ENCODE data around the gene KLRF1. TPM values are rescaled to one million over a fixed set of nuclear protein-coding genes. Genes with fewer than 3 reads are reported as not detected.

Gene KLRF1
- total and polyA plus RNA-seq, 2 experiments from 2014 or later = 0.50 TPM; not detected in 1

DNA sequence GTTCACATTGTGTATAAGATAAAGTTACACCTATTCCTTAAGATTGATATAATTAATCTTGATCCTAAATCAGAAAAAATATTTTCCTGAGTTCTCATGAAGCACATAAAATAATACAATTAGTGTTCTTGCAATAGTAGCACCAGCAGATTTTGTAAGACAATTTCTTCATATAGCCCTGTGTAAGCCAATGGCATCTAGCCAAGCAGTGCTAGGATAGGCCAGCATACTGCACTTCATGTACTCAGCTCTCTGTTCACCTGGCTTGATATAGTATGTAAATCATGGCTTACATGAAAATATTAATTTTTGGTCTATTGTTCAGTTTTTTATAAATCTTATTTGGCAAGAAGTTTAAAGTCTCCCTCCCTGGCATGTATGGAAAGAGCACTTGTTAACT, 55.9 kb downstream of the KLRF1 start (continued):
- TF ChIP-seq, protein P1, sequence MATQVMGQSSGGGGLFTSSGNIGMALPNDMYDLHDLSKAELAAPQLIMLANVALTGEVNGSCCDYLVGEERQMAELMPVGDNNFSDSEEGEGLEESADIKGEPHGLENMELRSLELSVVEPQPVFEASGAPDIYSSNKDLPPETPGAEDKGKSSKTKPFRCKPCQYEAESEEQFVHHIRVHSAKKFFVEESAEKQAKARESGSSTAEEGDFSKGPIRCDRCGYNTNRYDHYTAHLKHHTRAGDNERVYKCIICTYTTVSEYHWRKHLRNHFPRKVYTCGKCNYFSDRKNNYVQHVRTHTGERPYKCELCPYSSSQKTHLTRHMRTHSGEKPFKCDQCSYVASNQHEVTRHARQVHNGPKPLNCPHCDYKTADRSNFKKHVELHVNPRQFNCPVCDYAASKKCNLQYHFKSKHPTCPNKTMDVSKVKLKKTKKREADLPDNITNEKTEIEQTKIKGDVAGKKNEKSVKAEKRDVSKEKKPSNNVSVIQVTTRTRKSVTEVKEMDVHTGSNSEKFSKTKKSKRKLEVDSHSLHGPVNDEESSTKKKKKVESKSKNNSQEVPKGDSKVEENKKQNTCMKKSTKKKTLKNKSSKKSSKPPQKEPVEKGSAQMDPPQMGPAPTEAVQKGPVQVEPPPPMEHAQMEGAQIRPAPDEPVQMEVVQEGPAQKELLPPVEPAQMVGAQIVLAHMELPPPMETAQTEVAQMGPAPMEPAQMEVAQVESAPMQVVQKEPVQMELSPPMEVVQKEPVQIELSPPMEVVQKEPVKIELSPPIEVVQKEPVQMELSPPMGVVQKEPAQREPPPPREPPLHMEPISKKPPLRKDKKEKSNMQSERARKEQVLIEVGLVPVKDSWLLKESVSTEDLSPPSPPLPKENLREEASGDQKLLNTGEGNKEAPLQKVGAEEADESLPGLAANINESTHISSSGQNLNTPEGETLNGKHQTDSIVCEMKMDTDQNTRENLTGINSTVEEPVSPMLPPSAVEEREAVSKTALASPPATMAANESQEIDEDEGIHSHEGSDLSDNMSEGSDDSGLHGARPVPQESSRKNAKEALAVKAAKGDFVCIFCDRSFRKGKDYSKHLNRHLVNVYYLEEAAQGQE (IDR thresholded peaks at IDR 0.05; ENCODE audit: unreplicated experiment) = no peak
- TF ChIP-seq JUNB (IDR thresholded peaks at IDR 0.05; ENCODE audit: unreplicated experiment) = no peak
- no peak for TF ChIP-seq EZH2phosphoT487 (IDR thresholded peaks at IDR 0.05; ENCODE audit: unreplicated experiment)
- no peak for TF ChIP-seq EZH2 (IDR thresholded peaks at IDR 0.05; ENCODE audit: low read depth, unreplicated experiment)

DNA sequence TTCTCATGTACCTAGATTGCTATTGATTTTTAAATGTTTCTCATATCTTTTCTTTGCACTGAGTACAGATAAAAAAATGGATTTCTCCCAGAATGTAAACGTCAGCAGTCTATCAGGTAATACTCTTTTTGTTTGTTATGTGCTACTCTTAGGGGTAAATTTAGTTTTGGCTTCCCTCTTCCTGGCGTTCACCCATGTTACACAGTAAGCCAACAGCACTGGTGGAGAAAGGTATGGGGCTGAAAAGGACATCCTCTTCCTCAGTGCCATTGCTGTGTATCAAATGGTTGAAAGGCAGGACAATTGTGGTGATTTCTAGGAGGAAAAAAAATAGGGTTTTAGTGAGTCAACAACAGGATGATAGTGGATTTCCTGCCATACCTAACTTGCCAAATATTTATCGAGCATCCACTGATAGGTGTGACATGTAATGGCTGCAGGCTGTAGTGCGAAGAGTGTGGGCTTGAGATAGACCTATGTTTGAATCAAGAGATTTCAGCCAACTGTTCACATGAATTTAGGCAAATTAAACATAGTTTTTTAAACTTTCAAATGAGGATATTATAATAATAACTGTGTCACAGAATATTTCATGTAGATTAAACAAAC, 61.5 kb downstream of the KLRF1 start:
- no peaks in the 10 kb centered on the region for H3K27me3 ChIP-seq (ENCODE audit: insufficient read depth)
- Mint-ChIP-seq H3K36me3 (ENCODE audit: low read depth) (no peaks in the 10 kb centered on the region), H3K9me3 (no peaks in the 10 kb centered on the region), H3K27me3 (ENCODE audit: insufficient read depth, low read depth, poor library complexity) (no peaks in the 10 kb centered on the region), H3K4me3 (no peak overlapping the region), H3K4me1 (no peaks in the 10 kb centered on the region), H3K27ac (no peak overlapping the region)
- H3K36me3 ChIP-seq (ENCODE audit: insufficient read depth) = no peaks in the 10 kb centered on the region
- ATAC-seq = no peak
- no peaks in the 10 kb centered on the region for H4K20me1 ChIP-seq (replicated peaks; ENCODE audit: insufficient read depth)
- no peaks in the 10 kb centered on the region for H3K4me1 ChIP-seq (ENCODE audit: insufficient read depth)
- H3K9me2 ChIP-seq (ENCODE audit: insufficient read depth) = no peaks in the 10 kb centered on the region
- no peaks in the 10 kb centered on the region for H3K79me2 ChIP-seq (replicated peaks; ENCODE audit: insufficient read depth)
- DNase-seq (ENCODE audit: low spot score) = no peak
- H3K4me2 ChIP-seq = no peak overlapping the region
- H3K27ac ChIP-seq (ENCODE audit: low read depth) = no peak overlapping the region
- no peaks in the 10 kb centered on the region for H3F3A ChIP-seq (replicated peaks; ENCODE audit: low read depth)
- H3K4me3 ChIP-seq = no peak overlapping the region
- H2AFZ ChIP-seq = no peak overlapping the region
- TF ChIP-seq NANOG (IDR thresholded peaks at IDR 0.05; ENCODE audit: borderline replicate concordance) (no peak), EZH2phosphoT487 (IDR thresholded peaks at IDR 0.05; ENCODE audit: unreplicated experiment) (no peak), POLR2AphosphoS5 (IDR thresholded peaks at IDR 0.05; ENCODE audit: low read depth) (no peak), ZNF331 (CRISPR knock-in tag; IDR thresholded peaks at IDR 0.05; ENCODE audit: low read depth) (no peak), CREB1 (CRISPR knock-in tag; IDR thresholded peaks at IDR 0.05; ENCODE audit: low read depth) (no peak), ZNF114 (CRISPR knock-in tag; IDR thresholded peaks at IDR 0.05) (no peak)
- TF ChIP-seq, protein P2, sequence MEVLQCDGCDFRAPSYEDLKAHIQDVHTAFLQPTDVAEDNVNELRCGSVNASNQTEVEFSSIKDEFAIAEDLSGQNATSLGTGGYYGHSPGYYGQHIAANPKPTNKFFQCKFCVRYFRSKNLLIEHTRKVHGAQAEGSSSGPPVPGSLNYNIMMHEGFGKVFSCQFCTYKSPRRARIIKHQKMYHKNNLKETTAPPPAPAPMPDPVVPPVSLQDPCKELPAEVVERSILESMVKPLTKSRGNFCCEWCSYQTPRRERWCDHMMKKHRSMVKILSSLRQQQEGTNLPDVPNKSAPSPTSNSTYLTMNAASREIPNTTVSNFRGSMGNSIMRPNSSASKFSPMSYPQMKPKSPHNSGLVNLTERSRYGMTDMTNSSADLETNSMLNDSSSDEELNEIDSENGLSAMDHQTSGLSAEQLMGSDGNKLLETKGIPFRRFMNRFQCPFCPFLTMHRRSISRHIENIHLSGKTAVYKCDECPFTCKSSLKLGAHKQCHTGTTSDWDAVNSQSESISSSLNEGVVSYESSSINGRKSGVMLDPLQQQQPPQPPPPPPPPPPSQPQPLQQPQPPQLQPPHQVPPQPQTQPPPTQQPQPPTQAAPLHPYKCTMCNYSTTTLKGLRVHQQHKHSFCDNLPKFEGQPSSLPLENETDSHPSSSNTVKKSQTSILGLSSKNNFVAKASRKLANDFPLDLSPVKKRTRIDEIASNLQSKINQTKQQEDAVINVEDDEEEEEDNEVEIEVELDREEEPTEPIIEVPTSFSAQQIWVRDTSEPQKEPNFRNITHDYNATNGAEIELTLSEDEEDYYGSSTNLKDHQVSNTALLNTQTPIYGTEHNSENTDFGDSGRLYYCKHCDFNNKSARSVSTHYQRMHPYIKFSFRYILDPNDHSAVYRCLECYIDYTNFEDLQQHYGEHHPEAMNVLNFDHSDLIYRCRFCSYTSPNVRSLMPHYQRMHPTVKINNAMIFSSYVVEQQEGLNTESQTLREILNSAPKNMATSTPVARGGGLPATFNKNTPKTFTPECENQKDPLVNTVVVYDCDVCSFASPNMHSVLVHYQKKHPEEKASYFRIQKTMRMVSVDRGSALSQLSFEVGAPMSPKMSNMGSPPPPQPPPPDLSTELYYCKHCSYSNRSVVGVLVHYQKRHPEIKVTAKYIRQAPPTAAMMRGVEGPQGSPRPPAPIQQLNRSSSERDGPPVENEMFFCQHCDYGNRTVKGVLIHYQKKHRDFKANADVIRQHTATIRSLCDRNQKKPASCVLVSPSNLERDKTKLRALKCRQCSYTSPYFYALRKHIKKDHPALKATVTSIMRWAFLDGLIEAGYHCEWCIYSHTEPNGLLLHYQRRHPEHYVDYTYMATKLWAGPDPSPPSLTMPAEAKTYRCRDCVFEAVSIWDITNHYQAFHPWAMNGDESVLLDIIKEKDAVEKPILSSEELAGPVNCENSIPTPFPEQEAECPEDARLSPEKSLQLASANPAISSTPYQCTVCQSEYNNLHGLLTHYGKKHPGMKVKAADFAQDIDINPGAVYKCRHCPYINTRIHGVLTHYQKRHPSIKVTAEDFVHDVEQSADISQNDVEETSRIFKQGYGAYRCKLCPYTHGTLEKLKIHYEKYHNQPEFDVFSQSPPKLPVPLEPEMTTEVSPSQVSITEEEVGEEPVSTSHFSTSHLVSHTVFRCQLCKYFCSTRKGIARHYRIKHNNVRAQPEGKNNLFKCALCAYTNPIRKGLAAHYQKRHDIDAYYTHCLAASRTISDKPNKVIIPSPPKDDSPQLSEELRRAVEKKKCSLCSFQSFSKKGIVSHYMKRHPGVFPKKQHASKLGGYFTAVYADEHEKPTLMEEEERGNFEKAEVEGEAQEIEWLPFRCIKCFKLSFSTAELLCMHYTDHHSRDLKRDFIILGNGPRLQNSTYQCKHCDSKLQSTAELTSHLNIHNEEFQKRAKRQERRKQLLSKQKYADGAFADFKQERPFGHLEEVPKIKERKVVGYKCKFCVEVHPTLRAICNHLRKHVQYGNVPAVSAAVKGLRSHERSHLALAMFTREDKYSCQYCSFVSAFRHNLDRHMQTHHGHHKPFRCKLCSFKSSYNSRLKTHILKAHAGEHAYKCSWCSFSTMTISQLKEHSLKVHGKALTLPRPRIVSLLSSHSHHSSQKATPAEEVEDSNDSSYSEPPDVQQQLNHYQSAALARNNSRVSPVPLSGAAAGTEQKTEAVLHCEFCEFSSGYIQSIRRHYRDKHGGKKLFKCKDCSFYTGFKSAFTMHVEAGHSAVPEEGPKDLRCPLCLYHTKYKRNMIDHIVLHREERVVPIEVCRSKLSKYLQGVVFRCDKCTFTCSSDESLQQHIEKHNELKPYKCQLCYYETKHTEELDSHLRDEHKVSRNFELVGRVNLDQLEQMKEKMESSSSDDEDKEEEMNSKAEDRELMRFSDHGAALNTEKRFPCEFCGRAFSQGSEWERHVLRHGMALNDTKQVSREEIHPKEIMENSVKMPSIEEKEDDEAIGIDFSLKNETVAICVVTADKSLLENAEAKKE (CRISPR knock-in tag; IDR thresholded peaks at IDR 0.05) = no peak
- TF ChIP-seq, protein P3, sequence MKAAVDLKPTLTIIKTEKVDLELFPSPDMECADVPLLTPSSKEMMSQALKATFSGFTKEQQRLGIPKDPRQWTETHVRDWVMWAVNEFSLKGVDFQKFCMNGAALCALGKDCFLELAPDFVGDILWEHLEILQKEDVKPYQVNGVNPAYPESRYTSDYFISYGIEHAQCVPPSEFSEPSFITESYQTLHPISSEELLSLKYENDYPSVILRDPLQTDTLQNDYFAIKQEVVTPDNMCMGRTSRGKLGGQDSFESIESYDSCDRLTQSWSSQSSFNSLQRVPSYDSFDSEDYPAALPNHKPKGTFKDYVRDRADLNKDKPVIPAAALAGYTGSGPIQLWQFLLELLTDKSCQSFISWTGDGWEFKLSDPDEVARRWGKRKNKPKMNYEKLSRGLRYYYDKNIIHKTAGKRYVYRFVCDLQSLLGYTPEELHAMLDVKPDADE (IDR thresholded peaks at IDR 0.05) = no peak
- TF ChIP-seq, protein P4, sequence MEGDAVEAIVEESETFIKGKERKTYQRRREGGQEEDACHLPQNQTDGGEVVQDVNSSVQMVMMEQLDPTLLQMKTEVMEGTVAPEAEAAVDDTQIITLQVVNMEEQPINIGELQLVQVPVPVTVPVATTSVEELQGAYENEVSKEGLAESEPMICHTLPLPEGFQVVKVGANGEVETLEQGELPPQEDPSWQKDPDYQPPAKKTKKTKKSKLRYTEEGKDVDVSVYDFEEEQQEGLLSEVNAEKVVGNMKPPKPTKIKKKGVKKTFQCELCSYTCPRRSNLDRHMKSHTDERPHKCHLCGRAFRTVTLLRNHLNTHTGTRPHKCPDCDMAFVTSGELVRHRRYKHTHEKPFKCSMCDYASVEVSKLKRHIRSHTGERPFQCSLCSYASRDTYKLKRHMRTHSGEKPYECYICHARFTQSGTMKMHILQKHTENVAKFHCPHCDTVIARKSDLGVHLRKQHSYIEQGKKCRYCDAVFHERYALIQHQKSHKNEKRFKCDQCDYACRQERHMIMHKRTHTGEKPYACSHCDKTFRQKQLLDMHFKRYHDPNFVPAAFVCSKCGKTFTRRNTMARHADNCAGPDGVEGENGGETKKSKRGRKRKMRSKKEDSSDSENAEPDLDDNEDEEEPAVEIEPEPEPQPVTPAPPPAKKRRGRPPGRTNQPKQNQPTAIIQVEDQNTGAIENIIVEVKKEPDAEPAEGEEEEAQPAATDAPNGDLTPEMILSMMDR (conservative IDR thresholded peaks at IDR 0.05; ENCODE audit: low read depth in 2 of 2) = no peak

Data from GM23338 (cell line).